HCT116 (cell line): ENCODE data around the gene SETD1A. TPM values are rescaled to one million over a fixed set of nuclear protein-coding genes. Genes with fewer than 3 reads are reported as not detected.

Source experiments
- ATAC-seq: fragments of 200-7000 bp; cut with Tn5 transposase; 2 replicates; pipeline ENCODE4 v1.9.1; 2020; ENCODE audit warnings: mild to moderate bottlenecking, moderate library complexity
- BruUV-seq: library from RNA; stranded (reverse); fragments of 400-500 nt; replicated peaks from 2 replicates; lab custom pipeline; 2021; lab: Mats Ljungman, UMichigan
- CTCF ChIA-PET: fragments of 300-600 bp; sonication (Branson Sonifier 250); formaldehyde crosslinking; loops from one replicate; lab custom pipeline; 2021; ENCODE audit warnings: antibody characterized with exemption; lab: Charles Lee
- POLR2A ChIA-PET: fragments of 300-600, 350-600 bp; sonication (Branson Sonifier 250); formaldehyde crosslinking; loops from one replicate; lab custom pipeline; 2021; ENCODE audit warnings: antibody characterized with exemption; lab: Charles Lee
- RAD21 ChIA-PET, 2 experiments: fragments of 300-600 bp; sonication (Branson Sonifier 250); formaldehyde crosslinking; loops; one replicate each; lab custom pipeline; 2023; ENCODE audit warnings: low total read pairs in 2 of 2; ENCODE audit not compliant: uncharacterized antibody in 2 of 2, unreplicated experiment in 2 of 2, low non-redundant PET in 1 of 2; lab: Charles Lee
- DNase-seq: peaks from one replicate; pipeline ENCODE4 v3.0.0-alpha.2; 2010; ENCODE audit warnings: low read depth, low spot score
- H2AFZ ChIP-seq: fragments of 200-600 bp; shearing (Covaris generic), sonication (generic); 2 replicates; pipeline ENCODE4 v1.6.1; 2017; ENCODE audit warnings: low read depth, mixed run types, mixed read lengths, antibody characterized with exemption, low read length; ENCODE audit not compliant: poor library complexity, severe bottlenecking
- H3K27ac ChIP-seq: 2 replicates; pipeline ENCODE4 v1.5.1; 2012; ENCODE audit warnings: low read depth, low read length
- H3K27me3 ChIP-seq: fragments of 200-600 bp; sonication (generic); 2 replicates; pipeline ENCODE4 v1.6.1; 2016; ENCODE audit warnings: mixed run types, low read length, mixed read lengths; ENCODE audit not compliant: insufficient read depth
- H3K36me3 ChIP-seq, 2 experiments: fragments of 200-500 bp in 1 of 2; fragments of 200-600 bp in 1 of 2; sonication (Bioruptor generic) in 1 of 2; sonication (generic) in 1 of 2; 2 replicates each; pipeline versions ENCODE4 v1.5.1 to v1.6.1; 2014 to 2016; ENCODE audit warnings: low read length in 2 of 2, inconsistent platforms in 1 of 2, mixed read lengths in 1 of 2, mixed run types in 1 of 2; ENCODE audit not compliant: insufficient read depth in 2 of 2, control insufficient read depth in 1 of 2
- H3K4me1 ChIP-seq, 2 experiments: fragments of 200-600 bp in 1 of 2; sonication (generic) in 1 of 2; 2 replicates each; pipeline versions ENCODE4 v1.5.1 to v1.6.1; 2012 to 2017; ENCODE audit warnings: low read length in 2 of 2, inconsistent platforms in 1 of 2, mild to moderate bottlenecking in 1 of 2, mixed read lengths in 1 of 2, mixed run types in 1 of 2, moderate library complexity in 1 of 2; ENCODE audit not compliant: insufficient read depth in 2 of 2, control insufficient read depth in 1 of 2
- H3K4me2 ChIP-seq: fragments of 200-600 bp; sonication (generic); 2 replicates; pipeline ENCODE4 v1.6.1; 2017; ENCODE audit warnings: mixed run types, low read length, mixed read lengths
- H3K4me3 ChIP-seq, 2 experiments: fragments of 200-600 bp in 1 of 2; sonication (generic) in 1 of 2; replicated peaks in 1 of 2; 2 replicates each; pipeline ENCODE4 v1.5.1; 2011 to 2016; ENCODE audit warnings: low read length in 2 of 2, control low read depth in 1 of 2, low read depth in 1 of 2, mild to moderate bottlenecking in 1 of 2, mixed read lengths in 1 of 2, mixed run types in 1 of 2
- H3K79me2 ChIP-seq: fragments of 200-600 bp; sonication (generic); 2 replicates; pipeline ENCODE4 v1.6.1; 2017; ENCODE audit warnings: mild to moderate bottlenecking, mixed run types, low read length, moderate library complexity, mixed read lengths; ENCODE audit not compliant: insufficient read depth
- H3K9ac ChIP-seq: fragments of 200-600 bp; sonication (generic); 2 replicates; pipeline ENCODE4 v1.6.1; 2016; ENCODE audit warnings: low read length, mixed read lengths
- H3K9me2 ChIP-seq: fragments of 200-600 bp; sonication (generic), shearing (Covaris generic); 2 replicates; pipeline ENCODE4 v1.6.1; 2017; ENCODE audit warnings: mixed run types, mild to moderate bottlenecking, moderate library complexity; ENCODE audit not compliant: insufficient read depth
- H3K9me3 ChIP-seq, 2 experiments: fragments of 200-500 bp in 1 of 2; fragments of 200-600 bp in 1 of 2; sonication (Bioruptor generic) in 1 of 2; sonication (generic) in 1 of 2; 2 replicates each; pipeline ENCODE4 v1.6.1; 2014 to 2017; ENCODE audit warnings: low read length in 2 of 2, mixed read lengths in 2 of 2, inconsistent platforms in 1 of 2, low read depth in 1 of 2, mild to moderate bottlenecking in 1 of 2, mixed run types in 1 of 2, moderate library complexity in 1 of 2; ENCODE audit not compliant: control insufficient read depth in 1 of 2, insufficient read depth in 1 of 2
- H4K20me1 ChIP-seq: fragments of 200-600 bp; sonication (generic), shearing (Covaris generic); 2 replicates; pipeline ENCODE4 v1.6.1; 2017; ENCODE audit warnings: mixed run types, mild to moderate bottlenecking, moderate library complexity; ENCODE audit not compliant: insufficient read depth
- ATF3 ChIP-seq: IDR thresholded peaks from 2 replicates; pipeline ENCODE4 v1.6.1; 2012
- CEBPB ChIP-seq: IDR thresholded peaks from 2 replicates; pipeline ENCODE4 v1.6.1; 2012; ENCODE audit warnings: low read depth
- CTCF ChIP-seq, 3 experiments: fragments of 200-600 bp in 1 of 3; sonication (generic) in 1 of 3; IDR thresholded peaks in 2 of 3; conservative IDR thresholded peaks in 1 of 3; 2 replicates each; pipeline ENCODE4 v1.5.1; 2012 to 2017; ENCODE audit warnings: low read depth in 2 of 3, low read length in 2 of 3, antibody characterized with exemption in 1 of 3, borderline replicate concordance in 1 of 3, control low read depth in 1 of 3, mild to moderate bottlenecking in 1 of 3, mixed read lengths in 1 of 3, mixed run types in 1 of 3, moderate library complexity in 1 of 3; ENCODE audit not compliant: insufficient read depth in 1 of 3
- EGR1 ChIP-seq: IDR thresholded peaks from 2 replicates; pipeline ENCODE4 v1.6.1; 2012; ENCODE audit warnings: low read depth
- ELF1 ChIP-seq: IDR thresholded peaks from 2 replicates; pipeline ENCODE4 v1.6.1; 2012; ENCODE audit warnings: low read depth, borderline replicate concordance
- EZH2phosphoT487 ChIP-seq: fragments of 200-600 bp; IDR thresholded peaks from 2 replicates; pipeline ENCODE4 v1.6.1; 2018; ENCODE audit warnings: antibody characterized with exemption, borderline replicate concordance
- JUND ChIP-seq: IDR thresholded peaks from 2 replicates; pipeline ENCODE4 v1.6.1; 2012
- MAX ChIP-seq: IDR thresholded peaks from 2 replicates; pipeline ENCODE4 v1.6.1; 2012
- POLR2A ChIP-seq: IDR thresholded peaks from 2 replicates; pipeline ENCODE4 v1.7.0; 2011; ENCODE audit warnings: borderline replicate concordance; ENCODE audit not compliant: insufficient read depth, insufficient read length; ENCODE audit errors: extremely low read depth
- RAD21 ChIP-seq: IDR thresholded peaks from 2 replicates; pipeline ENCODE4 v1.6.1; 2012; ENCODE audit warnings: low read depth, mild to moderate bottlenecking
- SIN3A ChIP-seq: IDR thresholded peaks from 2 replicates; pipeline ENCODE4 v1.6.1; 2012; ENCODE audit warnings: low read depth
- SP1 ChIP-seq: IDR thresholded peaks from 2 replicates; pipeline ENCODE4 v1.6.1; 2012; ENCODE audit warnings: low read depth
- TCF7L2 ChIP-seq: IDR thresholded peaks from 2 replicates; pipeline ENCODE4 v1.7.0; 2011; ENCODE audit warnings: borderline replicate concordance, inconsistent platforms; ENCODE audit not compliant: insufficient read depth, insufficient read length; ENCODE audit errors: extremely low read depth
- ZBTB33 ChIP-seq: IDR thresholded peaks from 2 replicates; pipeline ENCODE4 v1.6.1; 2011; ENCODE audit warnings: mild to moderate bottlenecking, low read length, moderate library complexity; ENCODE audit not compliant: insufficient replicate concordance; ENCODE audit errors: extremely low read depth
- ZFX ChIP-seq: fragments of 450-650 bp; IDR thresholded peaks from 2 replicates; pipeline ENCODE4 v1.6.1; 2017
- ZNF274 ChIP-seq: fragments of 200-500 bp; sonication (Bioruptor generic); IDR thresholded peaks from 2 replicates; pipeline ENCODE4 v1.6.1; 2014; ENCODE audit warnings: mild to moderate bottlenecking, low read depth, low read length, inconsistent platforms
- intact Hi-C: fragments of 100-400 bp; cut with micrococcal nuclease; formaldehyde crosslinking; loops from 2 replicates; pipeline ENCODE4 v1.10.0; 2022
- total RNA-seq: library from RNA; stranded (reverse); gene quantifications from one replicate; pipeline ENCODE4 v1.2.1, GENCODE V29; 2021; ENCODE audit not compliant: unreplicated experiment

SETD1A gene
- total RNA-seq, 1 experiment from 2014 or later, result 26.9 TPM

- ChIA-PET CTCF (interaction anchor here (0.7 kb wide), 1 partner anchor 468 kb away, joined by 3 read pairs; no protein-coding TSS in a partner anchor), RAD21 (no interaction called here), POLR2A (interaction anchor here (0.6 to 0.7 kb wide), 2 partner anchors 8 to 1440 kb away, joined by 3 read pairs; no protein-coding TSS in a partner anchor)
- no peak for TF ChIP-seq ZNF274
- H3K4me3 ChIP-seq, result no peak overlapping the region
- H3K27me3 ChIP-seq, result no peaks in the 10 kb centered on the region
- H3K4me1 ChIP-seq, result peaks cover under 1 to 2% of the 10 kb centered on the region in 2 experiments; a peak in 1 of 4 replicates
- no peak for ATAC-seq
- H3K9me3 ChIP-seq, result no peaks in the 10 kb centered on the region
- no peak for DNase-seq
- no peak overlapping the region for H2AFZ ChIP-seq
- H3K79me2 ChIP-seq, result no peaks in the 10 kb centered on the region
- BruUV-seq, result no TSS peak
- intact Hi-C loops, result no loop called here
- H4K20me1 ChIP-seq, result no peaks in the 10 kb centered on the region
- H3K4me2 ChIP-seq, result no peak overlapping the region
- no peaks in the 10 kb centered on the region for H3K9me2 ChIP-seq
- no peak overlapping the region for H3K9ac ChIP-seq
- H3K27ac ChIP-seq, result no peak overlapping the region
- no peaks in the 10 kb centered on the region for H3K36me3 ChIP-seq
Measured at GRCh38 chr16:31020536-31020935, 63.0 kb downstream of the SETD1A start.

GRCh38 chr16:31022544-31023251 is 65.1 kb downstream of the SETD1A start:
- intact Hi-C loops, result no loop called here
- H3K27ac ChIP-seq, result no peak overlapping the region

More at GRCh38 chr16:31022544-31023251, 65.1 kb downstream of the SETD1A start:
- Histone ChIP-seq H3K4me3 (no peak overlapping the region), H3K27me3 (no peaks in the 10 kb centered on the region), H3K36me3 (no peaks in the 10 kb centered on the region), H3K4me2 (no peak overlapping the region)
- DNase-seq, result no peak
- no TSS peak for BruUV-seq
- POLR2A ChIA-PET, result no interaction called here
- TF ChIP-seq POLR2A (no peak), ZFX (no peak), ZBTB33 (no peak), CTCF (IDR thresholded peaks at IDR 0.05 in 2 of 3, conservative IDR thresholded peaks at IDR 0.05 in 1 of 3; ENCODE audit: borderline replicate concordance in 1 of 3, insufficient read depth in 1 of 3, low read depth in 2 of 3, low read length in 2 of 3) (no peak), RAD21 (no peak), ATF3 (no peak), SP1 (no peak), JUND (no peak), ELF1 (no peak), SIN3A (no peak), CEBPB (no peak), TCF7L2 (no peak), EZH2phosphoT487 (no peak), ZNF274 (no peak), MAX (no peak), EGR1 (no peak)
- TF ChIP-seq, all 23 proteins: peak for 0
- ATAC-seq, result no peak
- no peaks in the 10 kb centered on the region for H3K9me2 ChIP-seq
- peaks cover 5 to 7% of the 10 kb centered on the region in 2 experiments; a peak in 1 of 4 replicates for H3K4me1 ChIP-seq
- H4K20me1 ChIP-seq, result no peaks in the 10 kb centered on the region
- no peak overlapping the region for H2AFZ ChIP-seq
- H3K79me2 ChIP-seq, result no peaks in the 10 kb centered on the region
- H3K9me3 ChIP-seq, result no peaks in the 10 kb centered on the region
- ChIA-PET RAD21 (no interaction called here), CTCF (interaction anchor here (1.3 kb wide), 1 partner anchor 38 kb away, joined by 4 read pairs; the partner anchor contains the start of gene HSD3B7)
- no peak overlapping the region for H3K9ac ChIP-seq
